Fibroblast of lung (primary cell): ENCODE results near the gene CREBRF. TPM values are rescaled to one million over a fixed set of nuclear protein-coding genes. Genes with fewer than 3 reads are reported as not detected.
A peak's percentile ranks its signal among the peaks of the same experiment; 100 is the strongest.
"Not testable (repeated sequence)": the region's sequence is repeated elsewhere in the genome, so short reads cannot be mapped to it uniquely, and the experiment has no call there.

Experiments
- DNase-seq, 2 donors: peaks; one replicate each; pipeline versions ENCODE4 v3.0.0 to v3.0.0-alpha.2; 2010; ENCODE audit warnings: low read depth in 2 of 2
- H2AFZ ChIP-seq: 2 replicates; pipeline ENCODE4 v1.5.1; 2012; ENCODE audit warnings: low read length, control low read depth, inconsistent platforms
- H3K27ac ChIP-seq: 2 replicates; pipeline ENCODE4 v1.5.1; 2011; ENCODE audit warnings: low read length, control low read depth; ENCODE audit not compliant: insufficient read depth
- H3K27me3 ChIP-seq: 2 replicates; pipeline ENCODE4 v1.5.1; 2011; ENCODE audit warnings: mild to moderate bottlenecking, low read length; ENCODE audit not compliant: control insufficient read depth, insufficient read depth
- H3K36me3 ChIP-seq: 2 replicates; pipeline ENCODE4 v1.5.1; 2011; ENCODE audit warnings: low read length; ENCODE audit not compliant: control insufficient read depth, insufficient read depth
- H3K4me1 ChIP-seq: 2 replicates; pipeline ENCODE4 v1.5.1; 2011; ENCODE audit warnings: low read length; ENCODE audit not compliant: control insufficient read depth, insufficient read depth; ENCODE audit errors: extremely low read depth
- H3K4me2 ChIP-seq: 2 replicates; pipeline ENCODE4 v1.5.1; 2011; ENCODE audit warnings: low read length, control low read depth; ENCODE audit not compliant: insufficient read depth; ENCODE audit errors: extremely low read depth
- H3K4me3 ChIP-seq, 4 experiments: fragments of 200-600 bp in 1 of 4; sonication (generic) in 1 of 4; replicated peaks in 1 of 4; 2 replicates each; pipeline ENCODE4 v1.5.1; 2011 to 2016; ENCODE audit warnings: low read length in 4 of 4, low read depth in 3 of 4, mild to moderate bottlenecking in 3 of 4, control low read depth in 2 of 4, inconsistent platforms in 1 of 4, mixed read lengths in 1 of 4; ENCODE audit not compliant: insufficient read depth in 1 of 4; ENCODE audit errors: control extremely low read depth in 1 of 4
- H3K79me2 ChIP-seq: 2 replicates; pipeline ENCODE4 v1.5.1; 2012; ENCODE audit warnings: mild to moderate bottlenecking, low read length, inconsistent platforms; ENCODE audit not compliant: control insufficient read depth, insufficient read depth
- H3K9ac ChIP-seq: 2 replicates; pipeline ENCODE4 v1.5.1; 2011; ENCODE audit warnings: mild to moderate bottlenecking, low read length, control low read depth; ENCODE audit not compliant: insufficient read depth
- H3K9me3 ChIP-seq: 2 replicates; pipeline ENCODE4 v1.5.1; 2012; ENCODE audit warnings: low read depth, low read length; ENCODE audit not compliant: control insufficient read depth, insufficient read depth
- H4K20me1 ChIP-seq: 2 replicates; pipeline ENCODE4 v1.5.1; 2011; ENCODE audit warnings: low read length; ENCODE audit not compliant: control insufficient read depth, insufficient read depth; ENCODE audit errors: extremely low read depth
- CTCF ChIP-seq, 2 donors: IDR thresholded peaks in 1 of 2; conservative IDR thresholded peaks in 1 of 2; 1 replicate in 1 of 2; 2 replicates in 1 of 2; pipeline ENCODE4 v1.5.1; 2011 to 2012; ENCODE audit warnings: low read length in 2 of 2, control low read depth in 1 of 2, inconsistent platforms in 1 of 2, low read depth in 1 of 2, mild to moderate bottlenecking in 1 of 2
- EZH2 ChIP-seq: IDR thresholded peaks from 2 replicates; pipeline ENCODE4 v1.5.1; 2012; ENCODE audit warnings: low read length, control low read depth, mild to moderate bottlenecking; ENCODE audit errors: missing control alignments
- polyA plus RNA-seq, 2 donors: library from polyadenylated mRNA; depleted of rRNA in 1 of 2; stranded (reverse) in 1 of 2; unstranded in 1 of 2; fragments of >200 nt; gene quantifications; 2 replicates each; pipeline ENCODE4 v1.2.1, GENCODE V29; 2011 to 2012; ENCODE audit warnings: missing spikeins in 1 of 2
- total RNA-seq: library from RNA; depleted of rRNA; stranded (reverse); fragments of >200 nt; gene quantifications from 2 replicates; pipeline ENCODE4 v1.2.1, GENCODE V29; 2014

Gene CREBRF
- total and polyA plus RNA-seq, 2 donors (not counting 1 experiment from before 2014, with no cell fraction given): 14.4 to 38.8 TPM

GRCh38 chr5:173015192-173015591 lies 41.0 kb upstream of the CREBRF start:
- no peaks in the 10 kb centered on the region for H4K20me1 ChIP-seq
- H3K79me2 ChIP-seq: peaks cover 46% of the 10 kb centered on the region
- peaks cover 10% of the 10 kb centered on the region for H3K4me1 ChIP-seq
- H2AFZ ChIP-seq: no peak overlapping the region
- no peaks in the 10 kb centered on the region for H3K27me3 ChIP-seq
- no peak overlapping the region for H3K9ac ChIP-seq
- TF ChIP-seq EZH2 (no peak), CTCF (conservative IDR thresholded peaks at IDR 0.05 in 1 of 2, IDR thresholded peaks at IDR 0.05 in 1 of 2; ENCODE audit: low read depth in 1 of 2, low read length in 2 of 2) (no peak)
- no peaks in the 10 kb centered on the region for H3K36me3 ChIP-seq
- no peak overlapping the region for H3K4me3 ChIP-seq
- no peak overlapping the region for H3K4me2 ChIP-seq
- no peak for DNase-seq
- no peak overlapping the region for H3K27ac ChIP-seq
- no peaks in the 10 kb centered on the region for H3K9me3 ChIP-seq

GRCh38 chr5:173015598-173016455 lies 40.3 kb upstream of the CREBRF start:
- Histone ChIP-seq H3K9ac (no peak overlapping the region), H2AFZ (no peak overlapping the region), H3K9me3 (no peaks in the 10 kb centered on the region), H3K27me3 (no peaks in the 10 kb centered on the region), H3K36me3 (no peaks in the 10 kb centered on the region), H3K79me2 (peaks cover 42% of the 10 kb centered on the region), H4K20me1 (no peaks in the 10 kb centered on the region), H3K27ac (no peak overlapping the region), H3K4me2 (no peak overlapping the region), H3K4me1 (peaks cover 12% of the 10 kb centered on the region), H3K4me3 (no peak overlapping the region)
- TF ChIP-seq CTCF (conservative IDR thresholded peaks at IDR 0.05 in 1 of 2, IDR thresholded peaks at IDR 0.05 in 1 of 2; ENCODE audit: low read depth in 1 of 2, low read length in 2 of 2): no peak
- no peak for TF ChIP-seq EZH2
- no peak for DNase-seq

GRCh38 chr5:173016598-173017046 lies 39.5 kb upstream of the CREBRF start:
- Histone ChIP-seq H3K9ac (no peak overlapping the region), H3K4me1 (peaks cover 12% of the 10 kb centered on the region), H3K27me3 (no peaks in the 10 kb centered on the region), H2AFZ (no peak overlapping the region), H3K36me3 (no peaks in the 10 kb centered on the region), H3K9me3 (no peaks in the 10 kb centered on the region), H4K20me1 (no peaks in the 10 kb centered on the region), H3K4me2 (peak overlapping the region; percentile 9), H3K79me2 (peaks cover 38% of the 10 kb centered on the region), H3K4me3 (no peak overlapping the region), H3K27ac (peak overlapping the region; percentile 39)
- peak; percentile 49 to 87 for DNase-seq
- no peak for TF ChIP-seq CTCF (conservative IDR thresholded peaks at IDR 0.05 in 1 of 2, IDR thresholded peaks at IDR 0.05 in 1 of 2; ENCODE audit: low read depth in 1 of 2, low read length in 2 of 2)
- no peak for TF ChIP-seq EZH2

- H3K27ac ChIP-seq: peak overlapping the region; percentile 39
- not testable (repeated sequence) for DNase-seq, H3K4me3 ChIP-seq, H3K36me3 ChIP-seq, H3K9me3 ChIP-seq, H2AFZ ChIP-seq, H4K20me1 ChIP-seq, H3K9ac ChIP-seq, H3K27me3 ChIP-seq
- peaks cover 38% of the 10 kb centered on the region for H3K79me2 ChIP-seq
- peak overlapping the region; percentile 9 for H3K4me2 ChIP-seq
- H3K4me1 ChIP-seq: peaks cover 12% of the 10 kb centered on the region
Measured at GRCh38 chr5:173017087-173017486, 39.1 kb upstream of the CREBRF start.
